Trophoblast cell (in vitro differentiated cells and primary cell): ENCODE results near the gene NT5C2.
"Not testable (repeated sequence)": the region's sequence is repeated elsewhere in the genome, so short reads cannot be mapped to it uniquely, and the experiment has no call there.

Source experiments
- DNase-seq, 2 donors: peaks; one replicate each; pipeline ENCODE4 v3.0.0-alpha.2; 2016
- H2AFZ ChIP-seq: 2 replicates; pipeline ENCODE4 v1.6.1; 2013; ENCODE audit warnings: low read length, moderate library complexity, mild to moderate bottlenecking; ENCODE audit not compliant: insufficient read depth, poor library complexity
- H2AK5ac ChIP-seq: 2 replicates; pipeline ENCODE4 v1.6.1; 2013; ENCODE audit warnings: mild to moderate bottlenecking, low read length
- H2BK120ac ChIP-seq: 2 replicates; pipeline ENCODE4 v1.6.1; 2013; ENCODE audit warnings: low read length, mild to moderate bottlenecking, moderate library complexity; ENCODE audit not compliant: insufficient read depth, poor library complexity
- H2BK12ac ChIP-seq: 2 replicates; pipeline ENCODE4 v1.6.1; 2013; ENCODE audit warnings: mild to moderate bottlenecking, low read length, moderate library complexity
- H2BK5ac ChIP-seq: 2 replicates; pipeline ENCODE4 v1.6.1; 2013; ENCODE audit warnings: low read length, low read depth, moderate library complexity, mild to moderate bottlenecking; ENCODE audit not compliant: poor library complexity
- H3K14ac ChIP-seq: 2 replicates; pipeline ENCODE4 v1.6.1; 2013; ENCODE audit warnings: mild to moderate bottlenecking, low read length
- H3K18ac ChIP-seq: 2 replicates; pipeline ENCODE4 v1.6.1; 2013; ENCODE audit warnings: mild to moderate bottlenecking, low read length
- H3K23ac ChIP-seq: 2 replicates; pipeline ENCODE4 v1.6.1; 2013; ENCODE audit warnings: low read length
- H3K27ac ChIP-seq: 2 replicates; pipeline ENCODE4 v1.5.1; 2013; ENCODE audit warnings: low read depth, mild to moderate bottlenecking, inconsistent platforms, low read length, moderate library complexity
- H3K27me3 ChIP-seq: 2 replicates; pipeline ENCODE4 v1.6.1; 2013; ENCODE audit warnings: inconsistent platforms, mild to moderate bottlenecking, low read length, moderate library complexity; ENCODE audit not compliant: insufficient read depth
- H3K36me3 ChIP-seq, 2 experiments: 1 replicate in 1 of 2; 2 replicates in 1 of 2; pipeline ENCODE4 v1.6.1; 2013; ENCODE audit warnings: low read length in 2 of 2, mild to moderate bottlenecking in 2 of 2, moderate library complexity in 1 of 2; ENCODE audit not compliant: insufficient read depth in 2 of 2, control insufficient read depth in 1 of 2
- H3K4ac ChIP-seq: 2 replicates; pipeline ENCODE4 v1.6.1; 2013; ENCODE audit warnings: low read depth, mild to moderate bottlenecking, low read length, moderate library complexity
- H3K4me1 ChIP-seq, 2 experiments: 1 replicate in 1 of 2; 2 replicates in 1 of 2; pipeline ENCODE4 v1.6.1; 2013; ENCODE audit warnings: low read length in 2 of 2, mild to moderate bottlenecking in 2 of 2, moderate library complexity in 1 of 2; ENCODE audit not compliant: insufficient read depth in 2 of 2, control insufficient read depth in 1 of 2
- H3K4me2 ChIP-seq: 2 replicates; pipeline ENCODE4 v1.6.1; 2013; ENCODE audit warnings: inconsistent platforms, mild to moderate bottlenecking, low read length, moderate library complexity
- H3K4me3 ChIP-seq: 2 replicates; pipeline ENCODE4 v1.5.1; 2013; ENCODE audit warnings: mild to moderate bottlenecking, low read depth, low read length, inconsistent platforms
- H3K79me1 ChIP-seq: one replicate; pipeline ENCODE4 v1.6.1; 2013; ENCODE audit warnings: low read length
- H3K79me2 ChIP-seq: 2 replicates; pipeline ENCODE4 v1.6.1; 2013; ENCODE audit warnings: low read length, mild to moderate bottlenecking; ENCODE audit not compliant: control insufficient read depth, insufficient read depth, poor library complexity
- H3K9ac ChIP-seq: 2 replicates; pipeline ENCODE4 v1.6.1; 2013; ENCODE audit warnings: mild to moderate bottlenecking, low read length
- H3K9me3 ChIP-seq: 2 replicates; pipeline ENCODE4 v1.6.1; 2013; ENCODE audit warnings: low read depth, mild to moderate bottlenecking, control low read depth, inconsistent platforms, low read length; ENCODE audit not compliant: insufficient read depth
- H4K12ac ChIP-seq: 2 replicates; pipeline ENCODE4 v1.6.1; 2013; ENCODE audit warnings: low read depth, mild to moderate bottlenecking, low read length, moderate library complexity
- H4K8ac ChIP-seq: 2 replicates; pipeline ENCODE4 v1.6.1; 2013; ENCODE audit warnings: low read depth, mild to moderate bottlenecking, low read length, moderate library complexity
- H4K91ac ChIP-seq: one replicate; pipeline ENCODE4 v1.6.1; 2013; ENCODE audit warnings: low read depth, mild to moderate bottlenecking, low read length, moderate library complexity
- WGBS: extraction: QIAGEN DNeasy Blood & Tissue Kit; methylation state at CpG from one replicate; pipeline ENCODE4 v1.1.7; 2013; ENCODE audit warnings: missing lambda C conversion rate; ENCODE audit not compliant: insufficient read length, insufficient coverage; ENCODE audit errors: extremely low coverage; 5-methylcytosine and 5-hydroxymethylcytosine counted together

NT5C2 gene

DNA sequence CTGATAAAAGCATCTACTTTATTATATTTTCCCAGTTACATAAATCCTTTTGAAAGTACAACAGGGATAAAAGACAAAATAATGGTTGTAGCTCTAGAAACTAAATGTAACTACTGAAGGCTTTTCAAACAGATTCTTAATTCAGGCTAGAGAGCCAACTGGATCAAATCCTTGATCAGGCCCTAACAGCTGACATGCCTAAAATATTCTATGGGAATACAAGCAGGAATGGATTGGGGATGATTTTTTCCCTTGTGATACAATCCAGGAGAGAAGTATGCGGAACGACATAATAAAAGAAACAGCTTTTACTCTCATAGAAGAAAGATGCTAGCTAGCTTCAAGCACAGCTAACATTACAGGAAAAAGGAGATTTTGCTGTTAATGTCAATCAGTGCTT, 49.0 kb downstream of the NT5C2 start:
- no peak overlapping the region for H3K4me2 ChIP-seq
- WGBS: no CpG with 5 or more reads among the region's 2 CpGs

GRCh38 chr10:103143641-103144040, 49.4 kb downstream of the NT5C2 start:
- not testable (repeated sequence) for H3K79me2 ChIP-seq, H3K4me1 ChIP-seq, H2BK120ac ChIP-seq, H3K4me3 ChIP-seq, H3K27me3 ChIP-seq, H4K8ac ChIP-seq, H3K9ac ChIP-seq, H3K27ac ChIP-seq, H2BK5ac ChIP-seq, H4K91ac ChIP-seq, H3K23ac ChIP-seq, H2BK12ac ChIP-seq, H3K79me1 ChIP-seq, H4K12ac ChIP-seq, H3K9me3 ChIP-seq, DNase-seq, H2AFZ ChIP-seq, H3K36me3 ChIP-seq, H3K18ac ChIP-seq, H2AK5ac ChIP-seq, H3K4me2 ChIP-seq, H3K14ac ChIP-seq, H3K4ac ChIP-seq
- WGBS: no CpG with 5 or more reads among the region's 3 CpGs

More for the DNA sequence above, 49.0 kb downstream of the NT5C2 start:
- Histone ChIP-seq H2BK5ac (no peak overlapping the region), H3K9me3 (no peaks in the 10 kb centered on the region), H3K23ac (no peak overlapping the region), H3K18ac (no peak overlapping the region), H3K79me2 (no peaks in the 10 kb centered on the region), H4K91ac (no peak overlapping the region), H3K14ac (no peak overlapping the region), H3K27me3 (no peaks in the 10 kb centered on the region), H2BK12ac (no peak overlapping the region), H2AK5ac (no peak overlapping the region), H4K8ac (no peak overlapping the region), H3K4ac (no peak overlapping the region), H3K4me3 (no peak overlapping the region), H3K79me1 (no peaks in the 10 kb centered on the region), H2AFZ (no peak overlapping the region), H3K9ac (no peak overlapping the region), H3K27ac (no peak overlapping the region), H3K36me3 (peaks cover 2 to 3% of the 10 kb centered on the region in 2 experiments), H4K12ac (no peak overlapping the region), H2BK120ac (no peak overlapping the region), H3K4me1 (no peaks in the 10 kb centered on the region)
- DNase-seq: no peak

GRCh38 chr10:103141950-103142349, 51.1 kb downstream of the NT5C2 start:
- Histone ChIP-seq H3K9me3 (no peaks in the 10 kb centered on the region), H3K4ac (no peak overlapping the region)
- no CpG with 5 or more reads among the region's 2 CpGs for WGBS

GRCh38 chr10:103140469-103140868, 52.6 kb downstream of the NT5C2 start:
- Histone ChIP-seq H3K4me1 (no peaks in the 10 kb centered on the region), H3K27me3 (no peaks in the 10 kb centered on the region), H3K36me3 (peaks cover 7 to 10% of the 10 kb centered on the region in 2 experiments), H3K79me1 (no peaks in the 10 kb centered on the region), H3K4me2 (no peak overlapping the region), H4K12ac (no peak overlapping the region), H3K4ac (no peak overlapping the region), H2AK5ac (no peak overlapping the region), H3K18ac (no peak overlapping the region), H2BK12ac (no peak overlapping the region), H4K91ac (no peak overlapping the region), H2AFZ (no peak overlapping the region), H3K9me3 (no peaks in the 10 kb centered on the region), H3K27ac (no peak overlapping the region), H2BK120ac (no peak overlapping the region), H3K14ac (no peak overlapping the region), H3K79me2 (no peaks in the 10 kb centered on the region), H3K9ac (no peak overlapping the region), H3K23ac (no peak overlapping the region), H4K8ac (no peak overlapping the region), H2BK5ac (no peak overlapping the region), H3K4me3 (no peak overlapping the region)
- no peak for DNase-seq
- WGBS: no CpG with 5 or more reads among the region's 1 CpG

More at GRCh38 chr10:103141950-103142349, 51.1 kb downstream of the NT5C2 start:
- no peaks in the 10 kb centered on the region for H3K79me2 ChIP-seq
- DNase-seq: no peak
- no peak overlapping the region for H2BK12ac ChIP-seq
- no peak overlapping the region for H4K8ac ChIP-seq
- H3K18ac ChIP-seq: no peak overlapping the region
- no peak overlapping the region for H2AK5ac ChIP-seq
- H3K36me3 ChIP-seq: peaks cover 0 to 7% of the 10 kb centered on the region in 2 experiments
- no peak overlapping the region for H4K91ac ChIP-seq
- H3K14ac ChIP-seq: no peak overlapping the region
- no peak overlapping the region for H3K9ac ChIP-seq
- H2BK5ac ChIP-seq: no peak overlapping the region
- no peak overlapping the region for H3K4me2 ChIP-seq
- no peaks in the 10 kb centered on the region for H3K27me3 ChIP-seq
- H4K12ac ChIP-seq: no peak overlapping the region
- H3K27ac ChIP-seq: no peak overlapping the region
- H2AFZ ChIP-seq: no peak overlapping the region
- H3K79me1 ChIP-seq: no peaks in the 10 kb centered on the region
- H2BK120ac ChIP-seq: no peak overlapping the region
- no peak overlapping the region for H3K4me3 ChIP-seq
- no peak overlapping the region for H3K23ac ChIP-seq
- no peaks in the 10 kb centered on the region for H3K4me1 ChIP-seq
